ENCODE data around the gene C4orf36.

C4orf36 gene, protein sequence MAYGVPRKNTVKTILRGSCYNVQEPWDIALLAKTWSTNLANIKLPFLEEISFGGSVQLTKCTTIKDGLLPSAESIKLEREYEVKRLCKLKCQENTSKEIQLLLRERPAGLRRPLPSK

DNA sequence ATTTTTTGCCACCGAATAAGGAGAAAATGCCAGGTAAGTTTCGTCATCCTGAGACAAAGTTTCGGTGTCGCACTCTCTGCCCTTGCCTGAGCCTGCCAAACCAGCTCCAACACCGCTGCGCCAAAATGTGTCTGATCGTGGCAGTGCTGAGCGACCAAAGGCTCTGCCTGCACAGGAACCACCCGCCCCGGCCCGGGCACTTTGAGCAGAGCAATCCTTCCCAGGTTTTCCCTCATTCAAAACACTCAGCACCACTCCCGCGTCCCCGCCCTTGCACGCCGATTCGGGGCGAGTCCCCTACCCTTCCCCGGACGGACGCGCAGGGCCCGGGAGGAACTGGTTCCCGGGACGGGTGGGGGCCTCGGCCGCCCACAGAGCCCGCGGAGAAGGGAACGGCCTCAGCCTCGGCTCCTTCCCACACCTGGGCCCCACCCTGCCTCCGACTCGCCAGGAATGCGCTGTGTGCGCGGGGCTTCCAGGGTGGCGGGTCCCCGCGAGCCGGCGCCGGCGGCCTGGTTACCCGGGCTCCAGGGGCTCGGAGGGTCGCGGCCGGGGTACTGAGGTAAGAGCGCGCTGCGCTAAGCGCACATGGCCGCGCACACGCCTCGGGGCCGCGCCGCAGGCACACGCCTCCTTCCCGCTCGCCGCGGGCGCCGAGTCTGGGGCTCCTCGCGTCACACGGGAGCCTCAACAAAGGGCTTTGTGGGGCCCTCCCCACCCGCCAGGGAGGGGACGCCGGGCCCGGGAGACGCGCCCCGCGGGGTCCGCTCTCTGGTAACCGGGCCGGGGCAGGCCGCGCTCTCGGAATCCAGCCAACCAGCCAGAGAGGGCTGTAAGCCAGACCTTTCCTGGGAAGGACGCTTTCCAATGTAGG is at the start of gene C4orf36:
Gene C4orf36 (minus strand): TSS at position 661 of the 874 bp plus-strand sequence. CDS start 902 bp downstream, outside the sequence.
- H3K27me3 Mint-ChIP-seq = peaks cover 24% of the 10 kb centered on the region
- no peak within 1 kb of the TSS for H3K27ac Mint-ChIP-seq
- H3K4me3 Mint-ChIP-seq = peak within 1 kb of the TSS; percentile 83
- no peaks in the 10 kb centered on the region for H3K9me3 Mint-ChIP-seq
- peaks cover 5% of the 10 kb centered on the region for H3K4me1 Mint-ChIP-seq
- peaks cover 5% of the 10 kb centered on the region for H3K36me3 Mint-ChIP-seq

DNA sequence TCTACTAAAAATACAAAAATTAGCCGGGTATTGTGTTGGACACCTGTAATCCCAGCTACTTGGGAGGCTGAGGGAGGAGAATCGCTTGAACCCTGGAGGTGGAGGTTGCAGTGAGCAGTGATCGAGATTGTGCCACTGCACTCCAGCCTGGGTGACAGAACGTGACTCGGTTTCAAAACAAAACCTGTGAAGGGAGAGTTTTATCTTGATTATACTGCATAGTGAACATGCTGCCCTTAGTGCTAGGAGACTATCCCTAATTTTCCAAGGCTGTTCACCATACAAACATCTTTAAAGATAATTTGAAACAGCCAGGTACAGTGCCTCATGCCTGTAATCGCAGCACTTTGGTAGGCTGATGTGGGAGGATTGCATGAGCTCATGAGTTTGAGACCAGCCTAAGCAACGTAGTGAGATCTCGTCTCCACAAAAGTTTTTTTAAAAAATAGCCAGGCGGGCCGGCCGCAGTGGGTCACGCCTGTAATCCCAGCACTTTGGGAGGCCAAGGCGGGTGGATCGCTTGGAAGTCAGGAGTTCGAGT is 48.8 kb upstream of the C4orf36 start:
- peaks cover 66% of the 10 kb centered on the region for H3K4me1 Mint-ChIP-seq
- no peaks in the 10 kb centered on the region for H3K27me3 Mint-ChIP-seq
- H3K9me3 Mint-ChIP-seq = no peaks in the 10 kb centered on the region
- peak overlapping the region; percentile 60 for H3K27ac Mint-ChIP-seq
- H3K4me3 Mint-ChIP-seq = no peak overlapping the region
- no peaks in the 10 kb centered on the region for H3K36me3 Mint-ChIP-seq

GRCh38 chr4:86939729-86940575 is 47.7 kb upstream of the C4orf36 start:
- H3K36me3 Mint-ChIP-seq = no peaks in the 10 kb centered on the region
- H3K27me3 Mint-ChIP-seq = no peaks in the 10 kb centered on the region
- peak overlapping the region; percentile 79 for H3K27ac Mint-ChIP-seq
- peak overlapping the region; percentile 59 for H3K4me3 Mint-ChIP-seq
- H3K4me1 Mint-ChIP-seq = peaks cover 62% of the 10 kb centered on the region
- no peaks in the 10 kb centered on the region for H3K9me3 Mint-ChIP-seq

DNA sequence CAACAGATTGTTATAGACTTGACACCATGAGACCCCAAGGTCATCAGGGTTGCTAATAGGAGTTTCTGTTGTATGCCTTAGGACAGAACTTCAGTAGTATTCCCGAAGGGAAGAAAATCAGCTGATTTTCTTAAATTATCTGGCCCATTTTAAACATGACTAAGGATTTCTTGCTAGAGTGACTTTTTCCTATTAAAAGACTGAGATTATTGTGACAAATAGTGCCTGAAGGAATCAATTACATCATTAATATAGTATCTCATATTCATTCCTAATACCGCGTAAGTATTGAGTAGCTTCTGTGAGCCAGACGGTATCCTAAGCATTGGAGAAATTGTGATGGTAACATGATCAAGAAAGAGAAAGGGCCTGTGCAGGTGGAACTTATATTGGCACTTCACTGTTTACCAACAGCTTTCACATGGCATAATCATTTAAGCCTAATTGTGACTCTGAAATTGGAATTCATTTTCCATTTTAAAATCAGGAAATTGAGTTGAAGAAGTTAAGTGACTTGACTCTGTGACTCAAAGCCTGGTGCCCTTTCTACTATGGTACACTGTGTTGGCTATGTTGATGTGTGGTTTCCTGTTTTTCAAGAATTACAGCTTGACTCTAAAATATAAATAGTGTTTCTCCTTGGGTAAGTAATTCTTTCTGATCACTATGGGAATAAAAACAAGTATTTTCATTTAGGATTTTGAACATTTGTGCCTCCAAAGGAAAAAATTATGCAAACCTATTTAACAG is 46.7 kb upstream of the C4orf36 start:
- H3K4me3 Mint-ChIP-seq = peak overlapping the region; percentile 59
- no peaks in the 10 kb centered on the region for H3K36me3 Mint-ChIP-seq
- peaks cover 63% of the 10 kb centered on the region for H3K4me1 Mint-ChIP-seq
- no peaks in the 10 kb centered on the region for H3K27me3 Mint-ChIP-seq
- H3K27ac Mint-ChIP-seq = peak overlapping the region; percentile 79
- H3K9me3 Mint-ChIP-seq = no peaks in the 10 kb centered on the region

- Mint-ChIP-seq H3K36me3 (no peaks in the 10 kb centered on the region), H3K9me3 (no peaks in the 10 kb centered on the region), H3K27ac (peak overlapping the region; percentile 83), H3K27me3 (no peaks in the 10 kb centered on the region), H3K4me3 (peak overlapping the region; percentile 83), H3K4me1 (peaks cover 61% of the 10 kb centered on the region)
Observed at GRCh38 chr4:86935853-86936733, 43.9 kb upstream of the C4orf36 start.

GRCh38 chr4:86935566-86935852 is 43.3 kb upstream of the C4orf36 start:
- Mint-ChIP-seq H3K36me3 (no peaks in the 10 kb centered on the region), H3K4me3 (peak overlapping the region; percentile 83), H3K27ac (peak overlapping the region; percentile 83), H3K27me3 (no peaks in the 10 kb centered on the region), H3K4me1 (peaks cover 58% of the 10 kb centered on the region), H3K9me3 (no peaks in the 10 kb centered on the region)

- Mint-ChIP-seq H3K4me3 (peak within 1 kb of the TSS; percentile 91), H3K27me3 (no peaks in the 10 kb centered on the region), H3K9me3 (no peaks in the 10 kb centered on the region), H3K4me1 (peaks cover 53% of the 10 kb centered on the region), H3K36me3 (peaks cover 1% of the 10 kb centered on the region), H3K27ac (peak within 1 kb of the TSS; percentile 94)
Observed at GRCh38 chr4:86934771-86935565, 42.7 kb upstream of the C4orf36 start, which contains the start of gene AFF1. Gene AFF1, plus strand, starts transcription at chr4:86935011. Its CDS starts 13,523 bp downstream, at chr4:86948534.

GRCh38 chr4:86934147-86934770 is 42.0 kb upstream of the C4orf36 start:
- peaks cover 46% of the 10 kb centered on the region for H3K4me1 Mint-ChIP-seq
- peak overlapping the region; percentile 89 for H3K27ac Mint-ChIP-seq
- peaks cover 5% of the 10 kb centered on the region for H3K36me3 Mint-ChIP-seq
- no peaks in the 10 kb centered on the region for H3K27me3 Mint-ChIP-seq
- no peaks in the 10 kb centered on the region for H3K9me3 Mint-ChIP-seq
- peak overlapping the region; percentile 91 for H3K4me3 Mint-ChIP-seq

DNA sequence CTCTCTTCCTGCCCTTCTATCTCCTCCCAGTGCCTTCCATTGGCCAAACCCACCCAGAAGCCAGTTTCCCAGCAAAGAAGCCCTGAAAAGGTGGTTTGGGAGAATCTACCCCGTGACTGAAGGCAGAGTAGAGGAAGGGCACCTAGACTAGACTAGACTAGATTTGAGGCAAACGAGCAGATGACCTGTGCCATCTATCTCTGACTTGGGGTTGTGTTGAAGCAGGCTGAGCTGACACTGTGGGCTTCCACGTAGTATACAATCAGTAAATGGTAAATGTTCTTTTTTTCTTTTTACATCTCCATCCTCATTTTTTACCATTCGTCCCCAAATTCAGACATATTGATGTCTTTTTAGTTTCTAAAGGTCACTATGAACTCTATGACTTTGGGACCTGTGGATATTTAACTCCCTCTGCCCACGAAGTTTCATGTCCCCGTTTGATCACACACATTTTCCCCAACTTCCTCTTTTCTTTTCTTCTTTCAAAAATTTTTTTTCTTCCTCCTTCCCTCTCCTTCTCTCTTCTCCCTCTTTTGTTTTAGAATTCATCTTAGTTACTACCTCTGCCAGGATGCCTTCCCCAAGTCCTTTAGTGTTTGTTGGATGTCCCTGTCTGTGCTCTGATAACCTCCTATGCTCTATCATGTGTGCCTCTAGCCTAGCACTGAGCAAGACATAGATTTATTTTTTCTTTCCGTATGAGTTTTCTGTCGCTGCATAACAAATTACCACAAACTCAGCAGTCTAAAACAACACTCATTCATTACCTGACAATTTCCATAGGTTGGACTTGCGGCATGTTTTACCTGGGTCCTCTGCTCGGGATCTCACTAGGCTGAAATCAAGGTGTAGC is 36.4 kb upstream of the C4orf36 start:
- no peak overlapping the region for H3K4me3 Mint-ChIP-seq
- no peaks in the 10 kb centered on the region for H3K9me3 Mint-ChIP-seq
- peaks cover 7% of the 10 kb centered on the region for H3K36me3 Mint-ChIP-seq
- no peaks in the 10 kb centered on the region for H3K27me3 Mint-ChIP-seq
- H3K4me1 Mint-ChIP-seq = peaks cover 24% of the 10 kb centered on the region
- H3K27ac Mint-ChIP-seq = no peak overlapping the region

- H3K27me3 Mint-ChIP-seq = no peaks in the 10 kb centered on the region
- H3K4me1 Mint-ChIP-seq = peaks cover 18% of the 10 kb centered on the region
- no peaks in the 10 kb centered on the region for H3K9me3 Mint-ChIP-seq
- H3K27ac Mint-ChIP-seq = peak overlapping the region; percentile 91
- peak overlapping the region; percentile 36 for H3K4me3 Mint-ChIP-seq
- H3K36me3 Mint-ChIP-seq = peaks cover 7% of the 10 kb centered on the region
Observed at GRCh38 chr4:86927843-86928395, 35.7 kb upstream of the C4orf36 start.

- Mint-ChIP-seq H3K9me3 (no peaks in the 10 kb centered on the region), H3K27me3 (no peaks in the 10 kb centered on the region), H3K4me1 (peaks cover 18% of the 10 kb centered on the region), H3K4me3 (no peak overlapping the region), H3K36me3 (peaks cover 7% of the 10 kb centered on the region), H3K27ac (no peak overlapping the region)
Observed at GRCh38 chr4:86926435-86927086, 34.3 kb upstream of the C4orf36 start.

- H3K27ac Mint-ChIP-seq = no peak overlapping the region
- peaks cover 18% of the 10 kb centered on the region for H3K4me1 Mint-ChIP-seq
- peaks cover 5% of the 10 kb centered on the region for H3K36me3 Mint-ChIP-seq
- no peak overlapping the region for H3K4me3 Mint-ChIP-seq
- H3K27me3 Mint-ChIP-seq = no peaks in the 10 kb centered on the region
- no peaks in the 10 kb centered on the region for H3K9me3 Mint-ChIP-seq
Observed at GRCh38 chr4:86924811-86925210, 32.6 kb upstream of the C4orf36 start.

Measured in activated naive CD4-positive, alpha-beta T cell treated with anti-CD3 and anti-CD28 coated beads, Interleukin-2, amount 50 U/mL, for 24 hours (primary cell).